ENCODE data around the gene DDB1. TPM values are rescaled to one million over a fixed set of nuclear protein-coding genes. Genes with fewer than 3 reads are reported as not detected.

Gene DDB1
- total and polyA plus RNA-seq, 10 of the 15 experiments (the other 5 are each of a cell fraction or from before 2014, with no cell fraction given): 136 to 272 (median 216) TPM

DNA sequence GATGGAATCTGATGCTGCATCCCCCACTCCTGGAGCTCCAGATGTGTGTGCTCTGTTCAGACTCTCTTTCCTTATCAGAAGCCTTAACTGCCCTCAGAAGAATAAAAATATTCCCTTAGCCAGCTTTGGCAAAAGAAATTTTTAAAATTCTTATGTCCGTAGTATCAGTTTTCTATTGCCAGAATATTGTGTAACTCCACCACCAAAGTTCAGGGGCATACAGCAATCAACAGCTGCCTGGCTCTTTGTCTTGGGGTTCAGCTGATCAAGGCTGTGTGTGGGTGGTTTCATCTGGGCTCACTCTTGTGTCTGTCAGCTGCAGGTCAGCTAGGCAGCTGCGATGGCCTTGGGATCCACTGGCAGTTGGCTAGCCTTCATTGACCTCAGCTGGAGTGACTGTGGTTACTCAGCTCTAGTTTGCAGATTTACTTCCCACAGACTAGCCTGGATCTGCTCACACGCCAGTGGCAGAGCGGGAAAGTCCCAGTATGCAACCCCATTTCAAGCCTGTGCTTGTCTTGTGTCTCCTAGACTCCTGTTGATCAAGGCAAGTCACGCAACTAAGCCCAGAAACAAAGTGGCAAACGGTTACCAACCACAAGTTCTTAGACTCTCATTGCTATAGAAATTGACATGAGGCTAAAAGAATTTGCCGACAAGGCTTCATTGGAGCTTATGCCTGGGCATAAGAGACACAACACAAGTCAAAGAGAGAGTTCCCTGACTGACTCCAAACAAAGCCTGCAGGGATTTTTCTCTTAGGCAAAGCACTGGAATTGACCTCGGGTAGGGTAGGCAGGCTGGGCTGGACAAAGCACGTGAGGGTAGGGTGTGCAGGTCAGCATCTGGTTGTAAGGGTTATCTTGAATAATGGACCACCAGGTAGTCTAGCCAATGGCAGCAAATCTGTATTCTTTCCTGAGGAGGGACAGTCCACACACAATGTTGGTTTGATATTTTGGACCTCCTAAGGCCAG lies 36.8 kb upstream of the DDB1 start:
- DNase-seq (ENCODE audit: low read depth, low spot score) (peak; percentile 77), FAIRE-seq (no peak), ATAC-seq (peak; percentile 86)
- Histone ChIP-seq H3K27me3 (replicated peaks in 1 of 2; ENCODE audit: control insufficient read depth in 2 of 2, insufficient read depth in 2 of 2, low read length in 1 of 2) (no peaks in the 10 kb centered on the region), H3K4me1 (ENCODE audit: control insufficient read depth, insufficient read depth, low read length) (peaks cover 8% of the 10 kb centered on the region), H3K27ac (ENCODE audit: control insufficient read depth, insufficient read depth) (peak overlapping the region; percentile 68), H4K20me1 (ENCODE audit: control insufficient read depth, insufficient read depth) (no peaks in the 10 kb centered on the region), H3K9me3 (replicated peaks; ENCODE audit: control insufficient read depth, insufficient read depth, low read length) (no peaks in the 10 kb centered on the region), H3K79me2 (ENCODE audit: control insufficient read depth, insufficient read depth, low read length) (no peaks in the 10 kb centered on the region; the same call in 1 of the 2 replicates), H3K4me3 (no peak overlapping the region), H3K4me2 (ENCODE audit: control insufficient read depth, insufficient read depth) (0 out of 2 replicates have a peak overlapping the region, but pooled peaks have one; percentile 11), H3K36me3 (ENCODE audit: control insufficient read depth in 2 of 2, insufficient read depth in 2 of 2, low read length in 1 of 2) (peaks cover 17 to 23% of the 10 kb centered on the region in 2 experiments), H3K9ac (ENCODE audit: control insufficient read depth, insufficient read depth, low read length) (no peak overlapping the region), H2AFZ (ENCODE audit: control insufficient read depth, low read depth, low read length) (no peak overlapping the region)
- WGBS (ENCODE audit: insufficient coverage, insufficient replicate concordance, low lambda C conversion rate, missing lambda C conversion rate): 85% methylated on average over 9 of the region's 9 CpGs
- ChIA-PET RAD21 (ENCODE audit: unreplicated experiment) (interaction anchor here (0.8 to 8.0 kb wide), 8 partner anchors 11 to 71 kb away, joined by 3 to 72 read pairs (median 6); partner anchors contain the start of genes CYB561A3, TMEM138 and TMEM216), CTCF (interaction anchor here (1.1 to 23.9 kb wide), 12 partner anchors 9 to 269 kb away, joined by 3 to 387 read pairs (median 6); partner anchors contain the start of genes CYB561A3 and TMEM216), SMC1A (ENCODE audit: uncharacterized antibody, unreplicated experiment) (interaction anchor here (1.0 to 4.2 kb wide), 13 partner anchors 11 to 42 kb away, joined by 3 to 84 read pairs (median 5); partner anchors contain the start of genes CYB561A3, DDB1, TKFC and TMEM138), POLR2A (interaction anchor here (0.6 to 7.0 kb wide), 11 partner anchors 11 to 455 kb away, joined by 3 to 111 read pairs (median 4); partner anchors contain the start of genes CYB561A3, TMEM138 and TMEM216)
- BruUV-seq (replicated peaks): no TSS peak
- in situ Hi-C loops (cut with MboI) (no loop called here), intact Hi-C loops (cut with micrococcal nuclease; ENCODE audit: unreplicated experiment) (no loop called here)
- TF ChIP-seq HCFC1 (IDR thresholded peaks at IDR 0.05; ENCODE audit: low read length): no peak
- 0 out of 2 replicates have a peak, but pooled peaks have one; percentile 37 for TF ChIP-seq CREB1 (IDR thresholded peaks at IDR 0.05; ENCODE audit: low read depth)
- no peak for TF ChIP-seq ZZZ3 (IDR thresholded peaks at IDR 0.05; ENCODE audit: control insufficient read depth, insufficient read length, low read depth)
- TF ChIP-seq POLR2A (IDR thresholded peaks at IDR 0.05; ENCODE audit: low read depth, low read length): peak; percentile 43; the same call in 1 of the 2 replicates
- TF ChIP-seq SUPT20H (IDR thresholded peaks at IDR 0.05; ENCODE audit: borderline replicate concordance, control insufficient read depth, low read depth, low read length): no peak
- TF ChIP-seq SIN3A (IDR thresholded peaks at IDR 0.05; ENCODE audit: low read depth, low read length): no peak
- peak; percentile 99 for TF ChIP-seq TCF12 (IDR thresholded peaks at IDR 0.05; ENCODE audit: low read depth, low read length)
- peak; percentile 83; the same call in 1 of the 2 replicates for TF ChIP-seq GATAD2B (conservative IDR thresholded peaks at IDR 0.05; ENCODE audit: low read depth)
- no peak for TF ChIP-seq CEBPB (IDR thresholded peaks at IDR 0.05; ENCODE audit: borderline replicate concordance in 1 of 2, low read depth in 2 of 2, low read length in 2 of 2)
- TF ChIP-seq, protein P1, sequence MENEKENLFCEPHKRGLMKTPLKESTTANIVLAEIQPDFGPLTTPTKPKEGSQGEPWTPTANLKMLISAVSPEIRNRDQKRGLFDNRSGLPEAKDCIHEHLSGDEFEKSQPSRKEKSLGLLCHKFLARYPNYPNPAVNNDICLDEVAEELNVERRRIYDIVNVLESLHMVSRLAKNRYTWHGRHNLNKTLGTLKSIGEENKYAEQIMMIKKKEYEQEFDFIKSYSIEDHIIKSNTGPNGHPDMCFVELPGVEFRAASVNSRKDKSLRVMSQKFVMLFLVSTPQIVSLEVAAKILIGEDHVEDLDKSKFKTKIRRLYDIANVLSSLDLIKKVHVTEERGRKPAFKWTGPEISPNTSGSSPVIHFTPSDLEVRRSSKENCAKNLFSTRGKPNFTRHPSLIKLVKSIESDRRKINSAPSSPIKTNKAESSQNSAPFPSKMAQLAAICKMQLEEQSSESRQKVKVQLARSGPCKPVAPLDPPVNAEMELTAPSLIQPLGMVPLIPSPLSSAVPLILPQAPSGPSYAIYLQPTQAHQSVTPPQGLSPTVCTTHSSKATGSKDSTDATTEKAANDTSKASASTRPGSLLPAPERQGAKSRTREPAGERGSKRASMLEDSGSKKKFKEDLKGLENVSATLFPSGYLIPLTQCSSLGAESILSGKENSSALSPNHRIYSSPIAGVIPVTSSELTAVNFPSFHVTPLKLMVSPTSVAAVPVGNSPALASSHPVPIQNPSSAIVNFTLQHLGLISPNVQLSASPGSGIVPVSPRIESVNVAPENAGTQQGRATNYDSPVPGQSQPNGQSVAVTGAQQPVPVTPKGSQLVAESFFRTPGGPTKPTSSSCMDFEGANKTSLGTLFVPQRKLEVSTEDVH (IDR thresholded peaks at IDR 0.05; ENCODE audit: low read depth, partially characterized antibody): no peak
- no peak for TF ChIP-seq TAF1 (IDR thresholded peaks at IDR 0.05; ENCODE audit: borderline replicate concordance, low read depth, low read length)
- peak; percentile 79; the same call in 1 of the 2 replicates for TF ChIP-seq CHD2 (IDR thresholded peaks at IDR 0.05; ENCODE audit: borderline replicate concordance, low read depth, low read length)
- TF ChIP-seq YBX1 (IDR thresholded peaks at IDR 0.05): no peak
- TF ChIP-seq, protein P2, sequence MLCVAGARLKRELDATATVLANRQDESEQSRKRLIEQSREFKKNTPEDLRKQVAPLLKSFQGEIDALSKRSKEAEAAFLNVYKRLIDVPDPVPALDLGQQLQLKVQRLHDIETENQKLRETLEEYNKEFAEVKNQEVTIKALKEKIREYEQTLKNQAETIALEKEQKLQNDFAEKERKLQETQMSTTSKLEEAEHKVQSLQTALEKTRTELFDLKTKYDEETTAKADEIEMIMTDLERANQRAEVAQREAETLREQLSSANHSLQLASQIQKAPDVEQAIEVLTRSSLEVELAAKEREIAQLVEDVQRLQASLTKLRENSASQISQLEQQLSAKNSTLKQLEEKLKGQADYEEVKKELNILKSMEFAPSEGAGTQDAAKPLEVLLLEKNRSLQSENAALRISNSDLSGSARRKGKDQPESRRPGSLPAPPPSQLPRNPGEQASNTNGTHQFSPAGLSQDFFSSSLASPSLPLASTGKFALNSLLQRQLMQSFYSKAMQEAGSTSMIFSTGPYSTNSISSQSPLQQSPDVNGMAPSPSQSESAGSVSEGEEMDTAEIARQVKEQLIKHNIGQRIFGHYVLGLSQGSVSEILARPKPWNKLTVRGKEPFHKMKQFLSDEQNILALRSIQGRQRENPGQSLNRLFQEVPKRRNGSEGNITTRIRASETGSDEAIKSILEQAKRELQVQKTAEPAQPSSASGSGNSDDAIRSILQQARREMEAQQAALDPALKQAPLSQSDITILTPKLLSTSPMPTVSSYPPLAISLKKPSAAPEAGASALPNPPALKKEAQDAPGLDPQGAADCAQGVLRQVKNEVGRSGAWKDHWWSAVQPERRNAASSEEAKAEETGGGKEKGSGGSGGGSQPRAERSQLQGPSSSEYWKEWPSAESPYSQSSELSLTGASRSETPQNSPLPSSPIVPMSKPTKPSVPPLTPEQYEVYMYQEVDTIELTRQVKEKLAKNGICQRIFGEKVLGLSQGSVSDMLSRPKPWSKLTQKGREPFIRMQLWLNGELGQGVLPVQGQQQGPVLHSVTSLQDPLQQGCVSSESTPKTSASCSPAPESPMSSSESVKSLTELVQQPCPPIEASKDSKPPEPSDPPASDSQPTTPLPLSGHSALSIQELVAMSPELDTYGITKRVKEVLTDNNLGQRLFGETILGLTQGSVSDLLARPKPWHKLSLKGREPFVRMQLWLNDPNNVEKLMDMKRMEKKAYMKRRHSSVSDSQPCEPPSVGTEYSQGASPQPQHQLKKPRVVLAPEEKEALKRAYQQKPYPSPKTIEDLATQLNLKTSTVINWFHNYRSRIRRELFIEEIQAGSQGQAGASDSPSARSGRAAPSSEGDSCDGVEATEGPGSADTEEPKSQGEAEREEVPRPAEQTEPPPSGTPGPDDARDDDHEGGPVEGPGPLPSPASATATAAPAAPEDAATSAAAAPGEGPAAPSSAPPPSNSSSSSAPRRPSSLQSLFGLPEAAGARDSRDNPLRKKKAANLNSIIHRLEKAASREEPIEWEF (IDR thresholded peaks at IDR 0.05; ENCODE audit: insufficient replicate concordance, low read depth, low read length): no peak

All from GM12878 (cell line).